Smooth muscle cell (in vitro differentiated cells): ENCODE measurements around the gene STAT4. TPM values are rescaled to one million over a fixed set of nuclear protein-coding genes. Genes with fewer than 3 reads are reported as not detected.

Source experiments
- DNase-seq: peaks from one replicate; lab custom pipeline; 2025; ENCODE audit not compliant: unreplicated experiment; lab: John Stamatoyannopoulos, UW
- H2AFZ ChIP-seq: fragments of 200-600 bp; sonication (generic); 2 replicates; pipeline ENCODE4 v1.6.0; 2016; ENCODE audit warnings: antibody characterized with exemption, low read depth, mild to moderate bottlenecking
- H3F3A ChIP-seq: fragments of 200-600 bp; sonication (generic); 2 replicates; pipeline ENCODE4 v1.6.0; 2017; ENCODE audit warnings: antibody characterized with exemption, low read depth
- H3K27ac ChIP-seq: fragments of 200-600 bp; sonication (generic); 2 replicates; pipeline ENCODE4 v1.5.1; 2016; ENCODE audit warnings: low read depth, mild to moderate bottlenecking
- H3K27me3 ChIP-seq: fragments of 200-600 bp; sonication (generic); 2 replicates; pipeline ENCODE4 v1.6.1; 2016; ENCODE audit warnings: low read depth, mild to moderate bottlenecking
- H3K36me3 ChIP-seq: fragments of 200-600 bp; sonication (generic); 2 replicates; pipeline ENCODE4 v1.5.1; 2016; ENCODE audit warnings: low read depth
- H3K4me1 ChIP-seq: fragments of 200-600 bp; sonication (generic); 2 replicates; pipeline ENCODE4 v1.5.1; 2016; ENCODE audit warnings: low read depth
- H3K4me2 ChIP-seq: fragments of 200-600 bp; sonication (generic); 2 replicates; pipeline ENCODE4 v1.6.0; 2016; ENCODE audit warnings: mild to moderate bottlenecking
- H3K4me3 ChIP-seq: fragments of 200-600 bp; sonication (generic); 2 replicates; pipeline ENCODE4 v1.5.1; 2016; ENCODE audit warnings: mild to moderate bottlenecking
- H3K79me2 ChIP-seq: fragments of 200-600 bp; sonication (generic); 2 replicates; pipeline ENCODE4 v1.6.0; 2016; ENCODE audit warnings: low read depth, mild to moderate bottlenecking
- H3K9ac ChIP-seq: fragments of 200-600 bp; sonication (generic); 2 replicates; pipeline ENCODE4 v1.6.0; 2016; ENCODE audit warnings: low read depth
- H3K9me3 ChIP-seq: fragments of 200-600 bp; sonication (generic); replicated peaks from 2 replicates; pipeline ENCODE4 v1.5.1; 2016; ENCODE audit warnings: low read depth
- H4K20me1 ChIP-seq: fragments of 200-600 bp; sonication (generic); 2 replicates; pipeline ENCODE4 v1.6.0; 2016; ENCODE audit warnings: low read depth
- WGBS: methylation state at CpG from one replicate; pipeline ENCODE4 v1.1.7; 2016; ENCODE audit warnings: low lambda C conversion rate; 5-methylcytosine and 5-hydroxymethylcytosine counted together
- polyA plus RNA-seq: library from polyadenylated mRNA; unstranded; fragments of >200 nt; fragmentation: Nextera tagmentation; extraction: Ambion mirVana; gene quantifications from 2 replicates; pipeline ENCODE4 v1.2.1, GENCODE V29; 2016
- total RNA-seq: library from RNA; depleted of rRNA; stranded (reverse); fragments of >200 nt; gene quantifications from 2 replicates; pipeline ENCODE4 v1.2.3, GENCODE V29; 2014
- TF ChIP-seq, protein P1 (sequence below): fragments of 200-600 bp; sonication (generic); IDR thresholded peaks from 2 replicates; pipeline ENCODE4 v1.5.1; 2017; ENCODE audit warnings: borderline replicate concordance, mild to moderate bottlenecking, antibody characterized with exemption; ENCODE audit not compliant: insufficient read depth, poor library complexity, severe bottlenecking

The STAT4 gene
- total and polyA plus RNA-seq, 2 experiments from 2014 or later, result 0.89 to 8.4 TPM

- no peaks in the 10 kb centered on the region for H3F3A ChIP-seq
- H4K20me1 ChIP-seq, result no peaks in the 10 kb centered on the region
- H3K9ac ChIP-seq, result no peak overlapping the region
- H3K9me3 ChIP-seq, result no peaks in the 10 kb centered on the region
- peak overlapping the region; percentile 64 for H3K4me2 ChIP-seq
- H3K4me3 ChIP-seq, result no peak overlapping the region
- peaks cover 8% of the 10 kb centered on the region for H3K4me1 ChIP-seq
- H3K27me3 ChIP-seq, result peaks cover 11% of the 10 kb centered on the region
- H3K36me3 ChIP-seq, result no peaks in the 10 kb centered on the region
- H3K79me2 ChIP-seq, result no peaks in the 10 kb centered on the region
- WGBS, result 17% methylated on average over 1 of the region's 1 CpG
- no peak for DNase-seq
- peak overlapping the region; percentile 56 for H3K27ac ChIP-seq
- TF ChIP-seq, protein P1, sequence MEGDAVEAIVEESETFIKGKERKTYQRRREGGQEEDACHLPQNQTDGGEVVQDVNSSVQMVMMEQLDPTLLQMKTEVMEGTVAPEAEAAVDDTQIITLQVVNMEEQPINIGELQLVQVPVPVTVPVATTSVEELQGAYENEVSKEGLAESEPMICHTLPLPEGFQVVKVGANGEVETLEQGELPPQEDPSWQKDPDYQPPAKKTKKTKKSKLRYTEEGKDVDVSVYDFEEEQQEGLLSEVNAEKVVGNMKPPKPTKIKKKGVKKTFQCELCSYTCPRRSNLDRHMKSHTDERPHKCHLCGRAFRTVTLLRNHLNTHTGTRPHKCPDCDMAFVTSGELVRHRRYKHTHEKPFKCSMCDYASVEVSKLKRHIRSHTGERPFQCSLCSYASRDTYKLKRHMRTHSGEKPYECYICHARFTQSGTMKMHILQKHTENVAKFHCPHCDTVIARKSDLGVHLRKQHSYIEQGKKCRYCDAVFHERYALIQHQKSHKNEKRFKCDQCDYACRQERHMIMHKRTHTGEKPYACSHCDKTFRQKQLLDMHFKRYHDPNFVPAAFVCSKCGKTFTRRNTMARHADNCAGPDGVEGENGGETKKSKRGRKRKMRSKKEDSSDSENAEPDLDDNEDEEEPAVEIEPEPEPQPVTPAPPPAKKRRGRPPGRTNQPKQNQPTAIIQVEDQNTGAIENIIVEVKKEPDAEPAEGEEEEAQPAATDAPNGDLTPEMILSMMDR, result no peak
- no peak overlapping the region for H2AFZ ChIP-seq
Measured at GRCh38 chr2:191050640-191050987, 100.2 kb downstream of the STAT4 start.

GRCh38 chr2:191049728-191050639 is 100.8 kb downstream of the STAT4 start:
- no peak overlapping the region for H3K4me3 ChIP-seq
- WGBS, result 55% methylated on average over 4 of the region's 4 CpGs
- DNase-seq, result no peak
- H4K20me1 ChIP-seq, result no peaks in the 10 kb centered on the region
- no peak overlapping the region for H2AFZ ChIP-seq
- no peaks in the 10 kb centered on the region for H3K36me3 ChIP-seq
- peaks cover 8% of the 10 kb centered on the region for H3K4me1 ChIP-seq
- H3K79me2 ChIP-seq, result no peaks in the 10 kb centered on the region
- TF ChIP-seq, protein P1, result no peak
- no peak overlapping the region for H3K9ac ChIP-seq
- no peaks in the 10 kb centered on the region for H3F3A ChIP-seq
- H3K9me3 ChIP-seq, result no peaks in the 10 kb centered on the region
- H3K27ac ChIP-seq, result peak overlapping the region; percentile 56
- peaks cover 11% of the 10 kb centered on the region for H3K27me3 ChIP-seq
- peak overlapping the region; percentile 64 for H3K4me2 ChIP-seq

GRCh38 chr2:191048073-191048472 is 102.7 kb downstream of the STAT4 start:
- no peak for DNase-seq

More at GRCh38 chr2:191048073-191048472, 102.7 kb downstream of the STAT4 start:
- no peaks in the 10 kb centered on the region for H3F3A ChIP-seq
- H2AFZ ChIP-seq, result no peak overlapping the region
- 87% methylated on average over 3 of the region's 3 CpGs for WGBS
- no peaks in the 10 kb centered on the region for H3K36me3 ChIP-seq
- H3K27ac ChIP-seq, result no peak overlapping the region
- H3K9ac ChIP-seq, result no peak overlapping the region
- peaks cover 9% of the 10 kb centered on the region for H3K27me3 ChIP-seq
- H3K79me2 ChIP-seq, result no peaks in the 10 kb centered on the region
- TF ChIP-seq, protein P1, result no peak
- H3K4me2 ChIP-seq, result no peak overlapping the region
- H3K4me1 ChIP-seq, result peaks cover 8% of the 10 kb centered on the region
- H3K4me3 ChIP-seq, result no peak overlapping the region
- no peaks in the 10 kb centered on the region for H3K9me3 ChIP-seq
- no peaks in the 10 kb centered on the region for H4K20me1 ChIP-seq
